Left renal pelvis (tissue), 4 donors: ENCODE data around the gene CSRP1. TPM values are rescaled to one million over a fixed set of nuclear protein-coding genes. Genes with fewer than 3 reads are reported as not detected.
"Not testable (repeated sequence)": the region's sequence is repeated elsewhere in the genome, so short reads cannot be mapped to it uniquely, and the experiment has no call there.

Source experiments
- DNase-seq, 4 donors: peaks; one replicate each; pipeline ENCODE4 v3.0.0-alpha.2; 2013; ENCODE audit warnings: low read depth in 4 of 4, low spot score in 3 of 4
- polyA plus RNA-seq, 4 donors: library from polyadenylated mRNA; unstranded; fragments of 120-200 nt; gene quantifications; one replicate each; pipeline ENCODE4 v1.2.1, GENCODE V29; 2013; ENCODE audit not compliant: insufficient read length in 4 of 4

The CSRP1 gene
- polyA plus RNA-seq, 4 donors, result 137 to 415 (median 143) TPM

- no peak for DNase-seq
These were observed 25.0 kb downstream of the CSRP1 start for GRCh38 chr1:201481761-201482493.

- DNase-seq, result no peak
These were observed 25.9 kb downstream of the CSRP1 start for GRCh38 chr1:201481004-201481380.

DNA sequence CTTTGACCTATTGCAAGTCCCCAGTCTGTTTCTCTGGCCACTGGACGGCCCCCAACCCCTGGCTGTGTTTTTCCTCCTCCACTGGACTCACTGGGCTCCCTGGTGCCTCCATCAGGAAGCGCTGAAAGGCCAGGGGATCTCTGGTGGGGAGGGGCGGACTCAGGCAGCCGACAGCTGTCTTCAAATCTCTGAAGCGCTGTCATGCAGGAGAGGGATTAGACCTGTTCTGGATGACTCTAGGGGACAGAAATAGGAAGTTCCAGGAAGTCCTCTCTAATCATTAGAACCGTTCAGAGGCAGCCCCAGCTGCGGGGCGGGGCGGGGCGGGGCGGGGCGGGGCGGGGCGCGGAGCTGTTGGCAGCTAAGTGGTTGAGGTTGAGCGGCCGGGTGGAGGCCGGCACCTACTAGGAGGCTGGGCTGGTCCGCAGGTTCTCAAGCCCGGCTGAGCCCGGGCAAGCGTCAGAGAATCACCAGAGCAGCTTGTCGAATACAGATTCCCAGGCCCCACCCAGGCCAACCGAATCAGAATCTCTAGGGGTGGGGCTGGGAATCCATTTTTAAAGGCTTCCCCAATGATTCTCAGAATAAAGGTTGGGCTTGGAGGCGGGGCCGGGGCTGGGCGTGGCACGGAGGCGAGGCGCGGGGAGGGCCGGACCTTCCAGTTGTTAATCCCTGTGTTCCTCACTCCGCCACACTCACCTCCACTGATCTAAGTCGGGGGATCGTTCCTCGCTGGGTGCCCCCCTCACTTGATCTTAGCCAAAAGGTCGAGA is 26.5 kb downstream of the CSRP1 start:
- DNase-seq, result no peak

DNA sequence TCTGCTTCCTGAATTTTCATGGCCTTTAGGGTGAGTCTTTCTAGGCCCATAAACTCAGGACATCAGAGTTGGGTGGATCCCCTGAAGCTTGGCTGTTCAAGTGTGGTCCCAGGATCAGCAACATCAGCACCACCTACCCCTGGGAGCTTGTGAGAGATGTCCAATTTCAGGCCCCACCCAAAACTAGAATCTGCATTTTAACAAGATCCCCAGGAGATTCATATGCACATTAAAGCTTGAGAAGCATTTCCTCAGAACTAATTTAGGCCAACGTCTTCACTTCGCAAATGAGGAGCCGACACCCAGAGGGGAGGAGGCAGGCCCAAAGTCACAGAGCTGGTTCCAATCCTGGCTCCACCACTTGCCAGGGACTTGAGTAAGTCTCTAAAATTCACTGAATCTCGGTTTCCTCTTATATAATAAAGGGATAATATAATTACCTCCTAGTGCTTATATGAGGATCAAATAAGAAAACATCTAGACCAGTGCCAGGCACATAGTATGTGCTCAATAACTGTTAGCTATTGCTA is 27.7 kb downstream of the CSRP1 start:
- no peak for DNase-seq

GRCh38 chr1:201478666-201479065 is 28.3 kb downstream of the CSRP1 start:
- DNase-seq, result not testable (repeated sequence)

- no peak for DNase-seq
These were observed 30.1 kb downstream of the CSRP1 start for GRCh38 chr1:201476670-201477344.

DNA sequence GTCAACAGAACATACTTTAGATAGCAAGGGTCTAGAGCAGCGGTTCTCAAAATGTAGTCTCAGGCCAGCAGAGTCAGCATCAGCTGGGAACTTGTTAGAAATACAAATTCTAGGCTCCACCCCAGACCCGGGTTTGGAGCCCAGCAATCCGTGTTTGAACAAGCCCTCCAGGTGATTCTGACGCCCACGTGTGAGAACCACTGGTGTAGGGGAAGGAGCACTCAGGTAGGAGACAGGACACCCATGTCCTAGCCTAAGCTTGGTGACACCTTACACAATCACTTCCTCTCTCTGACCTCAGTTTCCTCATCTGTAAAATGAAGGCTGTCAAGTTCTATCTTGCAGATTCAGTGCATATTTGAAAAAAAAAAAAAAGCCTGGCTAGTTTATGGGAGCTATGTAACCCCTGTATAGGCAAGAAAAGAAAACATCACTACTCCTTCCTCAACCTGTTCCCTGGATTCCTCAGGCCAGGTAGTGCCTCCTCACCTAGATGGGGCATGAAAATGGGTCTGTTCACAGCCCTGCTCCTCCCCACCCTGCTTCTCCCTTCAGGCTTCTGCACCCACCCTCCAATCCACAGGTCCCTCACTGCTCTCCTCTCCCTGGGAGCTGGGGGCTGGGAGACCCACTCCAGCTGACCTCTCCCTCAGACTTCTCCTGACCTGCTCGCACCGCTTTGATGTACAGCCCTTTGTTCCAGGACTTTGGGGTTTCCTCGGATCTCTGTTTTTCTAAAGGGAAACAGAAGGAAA is 30.8 kb downstream of the CSRP1 start:
- DNase-seq, result no peak

GRCh38 chr1:201475130-201475529 is 31.8 kb downstream of the CSRP1 start:
- no peak for DNase-seq

- no peak for DNase-seq
These were observed 33.6 kb downstream of the CSRP1 start for GRCh38 chr1:201473296-201473695.

- DNase-seq, result not testable (repeated sequence)
These were observed 34.6 kb downstream of the CSRP1 start for GRCh38 chr1:201472321-201472720.

GRCh38 chr1:201471772-201472171 is 35.2 kb downstream of the CSRP1 start:
- DNase-seq, result no peak

DNA sequence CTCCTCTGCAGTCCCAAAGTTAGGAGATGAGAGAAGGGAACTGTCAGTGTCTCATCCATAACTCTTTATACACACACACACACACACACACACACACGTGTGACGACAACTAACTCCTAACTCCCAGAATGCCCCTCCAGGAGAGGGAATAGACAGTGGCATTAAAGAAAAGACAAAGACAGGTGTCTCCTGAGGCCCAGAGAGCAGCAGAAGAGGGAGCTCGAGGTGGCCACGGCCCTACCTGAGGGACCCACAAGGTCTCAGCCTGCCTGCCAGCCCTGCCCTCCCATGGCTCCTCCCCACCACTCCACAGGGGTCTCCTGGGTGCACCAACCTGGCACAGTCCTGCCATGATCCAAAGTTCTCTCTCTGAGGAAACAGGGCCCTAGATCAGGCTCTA is 36.3 kb downstream of the CSRP1 start:
- no peak for DNase-seq

DNA sequence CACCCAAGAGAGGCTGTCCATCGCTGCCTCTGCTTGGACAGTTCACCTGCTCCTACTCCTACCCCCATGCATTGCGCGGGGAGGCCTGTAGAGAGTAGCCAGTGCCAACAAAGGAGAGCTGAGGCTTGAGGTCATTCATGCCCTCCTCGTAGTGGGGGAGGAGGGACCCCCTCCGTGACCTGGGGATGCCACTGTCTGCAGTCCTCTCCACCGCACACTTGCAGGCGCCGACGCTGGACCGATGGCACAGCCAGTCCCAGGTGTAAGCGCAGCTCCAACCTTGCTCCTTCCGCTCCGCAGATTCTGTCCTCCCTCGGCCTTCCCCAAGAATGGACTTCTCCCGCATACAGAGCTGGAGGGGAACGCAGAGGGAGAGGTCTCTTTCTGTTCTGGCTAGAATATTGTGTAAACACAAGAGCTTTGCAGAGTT is 37.3 kb downstream of the CSRP1 start:
- no peak for DNase-seq

- DNase-seq, result peak in 1 of 4 donors; percentile 70
These were observed 37.9 kb downstream of the CSRP1 start, which contains the start of gene PHLDA3 for GRCh38 chr1:201468844-201469644. PHLDA3 (minus strand) TSS chr1:201469188; CDS start chr1:201468786, 402 bp downstream.

DNA sequence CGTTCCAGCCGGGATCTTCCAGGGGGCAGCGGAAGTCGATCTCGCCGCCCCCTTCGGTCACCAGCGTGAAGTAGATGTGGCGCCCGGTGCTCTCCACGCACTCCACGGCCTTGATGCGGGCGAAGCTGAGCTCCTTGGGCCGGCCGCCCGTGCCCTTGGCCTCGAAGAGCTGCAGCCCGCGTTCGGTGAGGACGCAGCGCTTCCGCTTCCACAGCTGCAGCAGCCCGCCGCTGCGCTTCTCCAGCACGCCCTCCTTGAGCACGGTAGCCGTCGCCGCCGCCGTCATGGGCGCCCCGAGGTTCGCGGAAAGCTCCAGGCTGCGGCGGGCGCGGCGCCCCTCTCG is 38.5 kb downstream of the CSRP1 start:
- no peak for DNase-seq

GRCh38 chr1:201466492-201466891 is 40.4 kb downstream of the CSRP1 start:
- no peak for DNase-seq

DNA sequence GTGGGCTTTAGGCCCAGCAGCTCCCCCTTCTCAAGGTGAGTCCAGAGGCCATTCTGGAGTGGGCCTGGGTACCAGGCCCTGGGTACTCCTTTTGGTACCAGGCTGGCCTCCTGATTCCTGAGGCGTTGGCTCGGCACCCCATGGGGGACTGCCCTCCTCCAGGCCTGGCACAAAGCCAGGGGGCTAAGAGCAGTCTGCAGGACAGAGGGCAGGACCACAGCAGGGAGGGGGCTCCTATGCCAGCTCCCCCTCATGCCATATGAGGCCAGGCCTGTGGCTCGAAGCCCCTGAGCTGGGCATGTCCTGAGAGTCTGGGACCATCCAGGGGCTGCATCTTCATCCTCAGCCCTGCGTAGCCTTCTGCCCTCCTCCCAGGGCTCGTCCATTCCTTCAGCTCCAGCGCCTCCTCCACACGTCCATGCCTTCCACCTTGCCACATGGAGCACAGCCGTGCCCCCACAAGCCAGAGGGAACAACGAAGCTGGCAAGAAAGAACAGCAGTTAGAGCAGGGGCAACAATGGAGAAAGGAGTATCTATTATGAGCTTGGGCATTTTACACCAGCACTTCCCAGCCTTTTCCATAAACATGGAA is 41.1 kb downstream of the CSRP1 start:
- DNase-seq, result no peak

- DNase-seq, result no peak
These were observed 43.8 kb downstream of the CSRP1 start for GRCh38 chr1:201463071-201463552.
